ENCODE measurements around the gene MANEAL. TPM values are rescaled to one million over a fixed set of nuclear protein-coding genes. Genes with fewer than 3 reads are reported as not detected.

Gene MANEAL
- total RNA-seq, 1 experiment from 2014 or later, result 22.7 TPM

- Histone ChIP-seq H3K27me3 (ENCODE audit: insufficient read depth, low read length) (peaks cover 25% of the 10 kb centered on the region), H3K9me3 (ENCODE audit: control insufficient read depth, low read depth, low read length) (no peaks in the 10 kb centered on the region), H3K23ac (ENCODE audit: insufficient read length, low read depth, low read length) (no peak within 1 kb of the TSS), H4K20me1 (ENCODE audit: control insufficient read depth, insufficient read depth, insufficient read length) (no peaks in the 10 kb centered on the region), H2BK15ac (ENCODE audit: low read depth, low read length) (no peak within 1 kb of the TSS), H3K14ac (ENCODE audit: insufficient read depth, low read length) (no peak within 1 kb of the TSS), H4K8ac (replicated peaks; ENCODE audit: insufficient read length, low read depth, low read length) (no peak within 1 kb of the TSS), H3K4me1 (ENCODE audit: insufficient read depth, low read length) (peaks cover 4% of the 10 kb centered on the region; the same call in 1 of the 2 replicates), H3K4ac (ENCODE audit: low read depth, low read length) (no peak within 1 kb of the TSS), H3K23me2 (ENCODE audit: insufficient read length, low read depth, low read length, poor library complexity, severe bottlenecking) (peaks cover 19% of the 10 kb centered on the region), H2AK5ac (ENCODE audit: insufficient read length, low read length) (no peak within 1 kb of the TSS), H2BK5ac (ENCODE audit: insufficient read length, low read length) (no peak within 1 kb of the TSS), H3K79me1 (ENCODE audit: insufficient read depth, low read depth, low read length, poor library complexity, severe bottlenecking) (no peaks in the 10 kb centered on the region), H2BK12ac (ENCODE audit: insufficient read length, low read depth, low read length) (no peak within 1 kb of the TSS), H3K56ac (ENCODE audit: insufficient read length, low read depth, low read length) (no peak within 1 kb of the TSS), H3K18ac (ENCODE audit: insufficient read length, low read depth, low read length) (no peak within 1 kb of the TSS), H2AFZ (ENCODE audit: low read length) (no peak within 1 kb of the TSS), H4K5ac (ENCODE audit: insufficient read length, low read depth, low read length) (no peak within 1 kb of the TSS), H2BK120ac (ENCODE audit: low read depth, low read length, poor library complexity, severe bottlenecking) (no peak within 1 kb of the TSS), H3K4me2 (ENCODE audit: insufficient read depth, insufficient read length, low read length) (peak within 1 kb of the TSS; percentile 80), H3K27ac (ENCODE audit: insufficient read length, low read depth, low read length) (no peak within 1 kb of the TSS), H2BK20ac (ENCODE audit: low read depth, low read length, poor library complexity, severe bottlenecking) (no peak within 1 kb of the TSS), H3T11ph (ENCODE audit: low read length) (no peak within 1 kb of the TSS), H3K79me2 (ENCODE audit: insufficient read depth, low read length) (no peaks in the 10 kb centered on the region), H3K9ac (ENCODE audit: extremely low read depth, insufficient read length, low read length) (no peak within 1 kb of the TSS), H4K91ac (ENCODE audit: insufficient read length, low read depth, low read length) (no peak within 1 kb of the TSS)
- Mint-ChIP-seq H3K27me3 (ENCODE audit: low read depth) (no peaks in the 10 kb centered on the region; the same call in none of the 2 replicates), H3K27ac (no peak within 1 kb of the TSS; a peak in 1 of 7 replicates), H3K9me3 (no peaks in the 10 kb centered on the region; a peak in 1 of 5 replicates), H3K4me3 (peak within 1 kb of the TSS; percentile 57 to 88), H3K36me3 (ENCODE audit: insufficient read depth in 1 of 3, low read depth in 3 of 3) (no peaks in the 10 kb centered on the region), H3K4me1 (peaks cover 26 to 30% of the 10 kb centered on the region in 2 experiments)
- WGBS (ENCODE audit: extremely low coverage, insufficient read length, low lambda C conversion rate), result no CpG with 5 or more reads among the region's 33 CpGs
- peak; percentile 92 for DNase-seq
- TF ChIP-seq, protein P1, sequence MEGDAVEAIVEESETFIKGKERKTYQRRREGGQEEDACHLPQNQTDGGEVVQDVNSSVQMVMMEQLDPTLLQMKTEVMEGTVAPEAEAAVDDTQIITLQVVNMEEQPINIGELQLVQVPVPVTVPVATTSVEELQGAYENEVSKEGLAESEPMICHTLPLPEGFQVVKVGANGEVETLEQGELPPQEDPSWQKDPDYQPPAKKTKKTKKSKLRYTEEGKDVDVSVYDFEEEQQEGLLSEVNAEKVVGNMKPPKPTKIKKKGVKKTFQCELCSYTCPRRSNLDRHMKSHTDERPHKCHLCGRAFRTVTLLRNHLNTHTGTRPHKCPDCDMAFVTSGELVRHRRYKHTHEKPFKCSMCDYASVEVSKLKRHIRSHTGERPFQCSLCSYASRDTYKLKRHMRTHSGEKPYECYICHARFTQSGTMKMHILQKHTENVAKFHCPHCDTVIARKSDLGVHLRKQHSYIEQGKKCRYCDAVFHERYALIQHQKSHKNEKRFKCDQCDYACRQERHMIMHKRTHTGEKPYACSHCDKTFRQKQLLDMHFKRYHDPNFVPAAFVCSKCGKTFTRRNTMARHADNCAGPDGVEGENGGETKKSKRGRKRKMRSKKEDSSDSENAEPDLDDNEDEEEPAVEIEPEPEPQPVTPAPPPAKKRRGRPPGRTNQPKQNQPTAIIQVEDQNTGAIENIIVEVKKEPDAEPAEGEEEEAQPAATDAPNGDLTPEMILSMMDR (conservative IDR thresholded peaks at IDR 0.05), result no peak
Measured at GRCh38 chr1:37764888-37765441, 28.7 kb upstream of the MANEAL start, which contains the start of gene EPHA10. Gene EPHA10, minus strand, starts transcription at chr1:37765120. Its CDS starts 54 bp downstream, at chr1:37765066.
